ENCODE results near the gene GPR78. TPM values are rescaled to one million over a fixed set of nuclear protein-coding genes. Genes with fewer than 3 reads are reported as not detected.

GPR78 gene
- total and polyA plus RNA-seq, 2 experiments from 2014 or later = 0.05 TPM; not detected in 1

DNA sequence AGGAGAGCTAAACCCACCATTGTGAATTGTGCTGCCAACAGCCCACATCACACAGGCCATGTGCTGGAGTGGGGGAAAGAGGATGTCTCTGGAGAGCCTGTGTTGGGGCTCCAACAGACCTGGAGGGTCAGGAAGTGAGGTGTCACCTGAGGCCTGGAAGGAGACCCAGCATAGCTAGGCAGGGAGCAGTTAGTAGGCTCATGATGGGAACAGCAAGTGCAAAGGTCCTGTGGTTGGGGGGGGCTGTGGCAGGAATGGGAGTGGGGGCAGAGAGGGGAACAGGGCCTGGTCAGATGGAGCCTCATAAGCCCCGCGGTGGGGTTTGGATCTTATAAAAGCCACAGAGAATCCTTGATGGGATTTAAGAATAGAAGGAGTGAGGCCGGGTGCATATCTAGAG lies 35.9 kb upstream of the GPR78 start:
- 86 to 88% methylated on average over 2 to 3 of the region's 3 CpGs for WGBS, 2 experiments (ENCODE audit: low coverage in 1 of 2, low lambda C conversion rate in 2 of 2, missing lambda C conversion rate in 2 of 2)
- Histone ChIP-seq H3K4me2 (ENCODE audit: unreplicated experiment) (no peak overlapping the region), H2AFZ (no peak overlapping the region), H3K9ac (no peak overlapping the region), H3K79me2 (ENCODE audit: insufficient read depth) (no peaks in the 10 kb centered on the region), H3K9me2 (ENCODE audit: insufficient read depth) (no peaks in the 10 kb centered on the region), H3K27me3 (replicated peaks; ENCODE audit: insufficient read depth) (no peaks in the 10 kb centered on the region), H3F3A (ENCODE audit: insufficient read depth) (no peaks in the 10 kb centered on the region), H4K20me1 (ENCODE audit: insufficient read depth) (no peaks in the 10 kb centered on the region), H3K4me3 (no peak overlapping the region), H3K36me3 (ENCODE audit: low read depth) (no peaks in the 10 kb centered on the region), H3K27ac (no peak overlapping the region), H3K4me1 (ENCODE audit: insufficient read depth) (peaks cover 11% of the 10 kb centered on the region), H3K9me3 (ENCODE audit: low read depth) (no peaks in the 10 kb centered on the region)
- in situ Hi-C loops (cut with MboI) = no loop called here
- TF ChIP-seq EZH2 (IDR thresholded peaks at IDR 0.05; ENCODE audit: insufficient read depth, poor library complexity, severe bottlenecking) (no peak), EZH2phosphoT487 (IDR thresholded peaks at IDR 0.05; ENCODE audit: insufficient read depth, low read depth) (no peak)
- no peak for DNase-seq

DNA sequence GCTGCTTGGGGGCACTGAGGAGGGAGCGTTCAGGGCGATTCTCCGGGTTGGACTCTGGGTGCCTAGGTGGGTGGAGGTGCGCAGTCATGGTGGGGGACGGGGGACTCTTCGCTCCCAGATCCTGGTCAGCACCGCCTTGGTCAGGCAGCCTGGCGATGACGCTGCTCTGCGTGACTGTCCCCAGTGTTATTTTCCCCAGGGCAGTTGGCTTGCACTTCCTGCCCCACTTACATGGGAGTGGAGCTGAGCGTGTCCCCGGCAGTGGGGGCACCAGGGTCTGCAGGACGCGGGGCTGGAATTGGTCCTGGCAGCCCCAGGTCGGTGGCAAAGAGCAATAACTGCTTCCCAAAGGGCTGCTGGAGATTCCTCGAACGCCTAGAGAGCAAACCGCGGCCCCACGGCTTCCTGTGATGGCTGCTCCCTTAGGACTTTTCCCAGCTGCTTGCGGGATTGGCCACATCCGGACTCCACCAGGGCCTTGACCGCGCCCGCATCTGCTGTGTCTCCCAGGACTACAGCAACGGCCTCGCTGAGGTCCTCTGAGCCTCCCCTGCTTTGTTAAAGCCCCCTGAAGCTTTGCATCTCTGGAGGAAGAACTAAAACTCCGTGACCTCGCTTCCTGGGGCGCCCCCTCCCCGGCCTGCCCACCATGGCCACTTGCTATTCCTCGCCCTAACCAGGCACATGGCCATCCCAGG lies 35.3 kb upstream of the GPR78 start:
- H3K9me2 ChIP-seq (ENCODE audit: insufficient read depth) = no peaks in the 10 kb centered on the region
- no peak overlapping the region for H3K4me2 ChIP-seq (ENCODE audit: unreplicated experiment)
- no peak overlapping the region for H3K27ac ChIP-seq
- H4K20me1 ChIP-seq (ENCODE audit: insufficient read depth) = no peaks in the 10 kb centered on the region
- DNase-seq = no peak
- no peaks in the 10 kb centered on the region for H3K36me3 ChIP-seq (ENCODE audit: low read depth)
- in situ Hi-C loops (cut with MboI) = no loop called here
- no peaks in the 10 kb centered on the region for H3F3A ChIP-seq (ENCODE audit: insufficient read depth)
- H3K9ac ChIP-seq = no peak overlapping the region
- no peak overlapping the region for H3K4me3 ChIP-seq
- no peaks in the 10 kb centered on the region for H3K27me3 ChIP-seq (replicated peaks; ENCODE audit: insufficient read depth)
- WGBS, 2 experiments (ENCODE audit: low coverage in 1 of 2, low lambda C conversion rate in 2 of 2, missing lambda C conversion rate in 2 of 2) = 85 to 89% methylated on average over 24 to 32 of the region's 32 CpGs
- H2AFZ ChIP-seq = no peak overlapping the region
- H3K79me2 ChIP-seq (ENCODE audit: insufficient read depth) = no peaks in the 10 kb centered on the region
- no peaks in the 10 kb centered on the region for H3K9me3 ChIP-seq (ENCODE audit: low read depth)
- peaks cover 11% of the 10 kb centered on the region for H3K4me1 ChIP-seq (ENCODE audit: insufficient read depth)
- no peak for TF ChIP-seq EZH2 (IDR thresholded peaks at IDR 0.05; ENCODE audit: insufficient read depth, poor library complexity, severe bottlenecking)
- TF ChIP-seq EZH2phosphoT487 (IDR thresholded peaks at IDR 0.05; ENCODE audit: insufficient read depth, low read depth) = no peak

DNA sequence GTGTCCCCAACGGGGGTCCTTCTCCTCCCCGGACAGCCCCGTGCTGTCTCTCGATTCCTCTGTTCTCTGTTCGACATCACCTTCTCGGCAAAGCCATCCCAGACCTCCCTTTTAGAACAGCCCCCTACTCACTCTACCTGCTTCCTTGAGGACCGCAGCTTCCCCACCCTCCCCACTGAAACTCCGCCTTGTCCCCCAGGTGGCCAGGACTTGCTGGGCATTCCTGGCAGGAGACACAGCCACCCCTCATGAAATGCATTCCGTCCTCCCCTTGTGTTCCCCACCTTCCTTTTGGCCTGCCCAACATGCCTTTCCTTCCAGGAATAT lies 34.8 kb upstream of the GPR78 start:
- Histone ChIP-seq H3K27me3 (replicated peaks; ENCODE audit: insufficient read depth) (no peaks in the 10 kb centered on the region), H3K9me2 (ENCODE audit: insufficient read depth) (no peaks in the 10 kb centered on the region), H3K4me1 (ENCODE audit: insufficient read depth) (peaks cover 11% of the 10 kb centered on the region), H3F3A (ENCODE audit: insufficient read depth) (no peaks in the 10 kb centered on the region), H3K79me2 (ENCODE audit: insufficient read depth) (no peaks in the 10 kb centered on the region), H3K36me3 (ENCODE audit: low read depth) (no peaks in the 10 kb centered on the region), H3K27ac (no peak overlapping the region), H3K9me3 (ENCODE audit: low read depth) (no peaks in the 10 kb centered on the region), H4K20me1 (ENCODE audit: insufficient read depth) (no peaks in the 10 kb centered on the region), H3K4me3 (no peak overlapping the region), H2AFZ (no peak overlapping the region), H3K4me2 (ENCODE audit: unreplicated experiment) (no peak overlapping the region), H3K9ac (no peak overlapping the region)
- WGBS, 2 experiments (ENCODE audit: low coverage in 1 of 2, low lambda C conversion rate in 2 of 2, missing lambda C conversion rate in 2 of 2) = 89 to 100% methylated on average over 3 to 9 of the region's 9 CpGs
- in situ Hi-C loops (cut with MboI) = no loop called here
- no peak for TF ChIP-seq EZH2phosphoT487 (IDR thresholded peaks at IDR 0.05; ENCODE audit: insufficient read depth, low read depth)
- TF ChIP-seq EZH2 (IDR thresholded peaks at IDR 0.05; ENCODE audit: insufficient read depth, poor library complexity, severe bottlenecking) = no peak
- no peak for DNase-seq

DNA sequence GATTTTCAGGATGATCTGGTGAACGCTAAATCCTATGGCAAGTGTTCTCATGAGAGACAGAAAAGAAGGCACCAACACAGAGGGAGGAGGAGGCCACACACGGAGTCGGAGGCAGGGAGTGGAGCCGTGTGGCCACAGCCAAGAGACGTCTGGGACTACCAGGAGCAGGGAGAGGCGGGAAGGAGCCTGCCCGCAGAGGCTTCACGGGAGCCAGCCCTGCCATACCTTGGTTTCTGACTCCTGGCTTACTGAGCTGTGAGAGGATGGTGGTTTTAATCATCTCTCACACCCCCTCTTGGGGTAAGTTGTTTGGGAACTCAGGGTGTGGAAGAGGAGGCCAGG lies 33.5 kb upstream of the GPR78 start:
- H2AFZ ChIP-seq = 0 out of 2 replicates have a peak overlapping the region, but pooled peaks have one; percentile 3
- no peaks in the 10 kb centered on the region for H3K9me2 ChIP-seq (ENCODE audit: insufficient read depth)
- no peaks in the 10 kb centered on the region for H3F3A ChIP-seq (ENCODE audit: insufficient read depth)
- no peak overlapping the region for H3K4me3 ChIP-seq
- no peaks in the 10 kb centered on the region for H3K9me3 ChIP-seq (ENCODE audit: low read depth)
- no peak for DNase-seq
- TF ChIP-seq EZH2phosphoT487 (IDR thresholded peaks at IDR 0.05; ENCODE audit: insufficient read depth, low read depth) (no peak), EZH2 (IDR thresholded peaks at IDR 0.05; ENCODE audit: insufficient read depth, poor library complexity, severe bottlenecking) (no peak)
- no peaks in the 10 kb centered on the region for H3K79me2 ChIP-seq (ENCODE audit: insufficient read depth)
- H3K27ac ChIP-seq = no peak overlapping the region
- H3K27me3 ChIP-seq (replicated peaks; ENCODE audit: insufficient read depth) = no peaks in the 10 kb centered on the region; the same call in 1 of the 2 replicates
- no peaks in the 10 kb centered on the region for H3K36me3 ChIP-seq (ENCODE audit: low read depth)
- WGBS, 2 experiments (ENCODE audit: low coverage in 1 of 2, low lambda C conversion rate in 2 of 2, missing lambda C conversion rate in 2 of 2) = 96% methylated on average over 8 of the region's 8 CpGs
- in situ Hi-C loops (cut with MboI) = no loop called here
- no peak overlapping the region for H3K4me2 ChIP-seq (ENCODE audit: unreplicated experiment)
- peaks cover 11% of the 10 kb centered on the region for H3K4me1 ChIP-seq (ENCODE audit: insufficient read depth)
- H4K20me1 ChIP-seq (ENCODE audit: insufficient read depth) = no peaks in the 10 kb centered on the region
- no peak overlapping the region for H3K9ac ChIP-seq
